HG02852 (cell line): ENCODE results near the gene FADS3.

ENCODE experiments used
- ATAC-seq: cut with Tn5 transposase; IDR thresholded peaks from one replicate; pipeline ENCODE4 v1.9.1; 2021; ENCODE audit warnings: mild to moderate bottlenecking, moderate library complexity; ENCODE audit not compliant: unreplicated experiment

Gene FADS3

GRCh38 chr11:61891331-61892084, at the start of gene FADS3:
Gene FADS3, minus strand, starts transcription at chr11:61891545. Its CDS starts 164 bp downstream, at chr11:61891381.
- ATAC-seq, result peak; percentile 60

GRCh38 chr11:61940466-61940865, 49.1 kb upstream of the FADS3 start:
- ATAC-seq, result no peak

- no peak for ATAC-seq
Observed at GRCh38 chr11:61935861-61936260, 44.5 kb upstream of the FADS3 start.

GRCh38 chr11:61930933-61931332, 39.6 kb upstream of the FADS3 start:
- no peak for ATAC-seq

GRCh38 chr11:61928606-61929005, 37.3 kb upstream of the FADS3 start:
- no peak for ATAC-seq

- no peak for ATAC-seq
Observed at GRCh38 chr11:61927501-61927900, 36.2 kb upstream of the FADS3 start.

- no peak for ATAC-seq
Observed at GRCh38 chr11:61926235-61926634, 34.9 kb upstream of the FADS3 start.

GRCh38 chr11:61925736-61926135, 34.4 kb upstream of the FADS3 start:
- ATAC-seq, result no peak

GRCh38 chr11:61924064-61924455, 32.7 kb upstream of the FADS3 start:
- ATAC-seq, result no peak

GRCh38 chr11:61923166-61924063, 32.1 kb upstream of the FADS3 start:
- ATAC-seq, result no peak

GRCh38 chr11:61922539-61922938, 31.2 kb upstream of the FADS3 start:
- ATAC-seq, result no peak

- no peak for ATAC-seq
Observed at GRCh38 chr11:61921446-61921845, 30.1 kb upstream of the FADS3 start.

GRCh38 chr11:61919705-61920631, 28.6 kb upstream of the FADS3 start:
- ATAC-seq, result no peak

GRCh38 chr11:61918938-61919704, 27.8 kb upstream of the FADS3 start:
- no peak for ATAC-seq

GRCh38 chr11:61918251-61918937, 27.0 kb upstream of the FADS3 start:
- no peak for ATAC-seq

GRCh38 chr11:61917334-61918109, 26.2 kb upstream of the FADS3 start, which contains the start of gene RAB3IL1:
Gene RAB3IL1, minus strand, starts transcription at chr11:61917566. Its CDS starts 199 bp downstream, at chr11:61917367.
- no peak for ATAC-seq

- ATAC-seq, result no peak
Observed at GRCh38 chr11:61916737-61917333, 25.5 kb upstream of the FADS3 start.

GRCh38 chr11:61914471-61915171, 23.3 kb upstream of the FADS3 start:
- no peak for ATAC-seq
